Stimulated activated naive CD4-positive, alpha-beta T cell (primary cell): ENCODE measurements around the gene BSDC1.

Experiments
- DNase-seq, 6 experiments: peaks; one replicate each; lab custom pipeline; 2025; lab: John Stamatoyannopoulos, UW

BSDC1 gene

GRCh38 chr1:32393832-32394140 is 455 bp downstream of the BSDC1 start:
- peak in 1 of 6 experiments; percentile 57 for DNase-seq

DNA sequence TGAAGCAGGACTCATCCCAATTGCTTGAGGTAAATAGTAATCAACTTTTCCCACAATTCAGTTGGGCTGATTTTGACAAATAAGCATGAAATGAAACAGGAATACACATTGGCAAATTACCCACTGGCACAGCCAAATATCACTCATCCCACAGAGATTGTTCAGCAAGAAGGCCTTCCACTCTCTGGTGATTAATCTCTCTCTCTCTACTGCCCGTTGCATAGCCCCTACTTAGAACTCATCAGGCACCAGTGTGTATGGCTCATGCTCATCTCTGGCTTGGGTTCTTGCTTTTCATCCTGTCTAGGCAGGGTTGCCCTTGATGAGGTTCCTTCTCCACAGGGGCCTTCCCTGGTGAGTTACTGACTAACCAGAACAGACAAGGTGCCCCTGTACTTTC is 1.1 kb downstream of the BSDC1 start:
- DNase-seq = no peak

DNA sequence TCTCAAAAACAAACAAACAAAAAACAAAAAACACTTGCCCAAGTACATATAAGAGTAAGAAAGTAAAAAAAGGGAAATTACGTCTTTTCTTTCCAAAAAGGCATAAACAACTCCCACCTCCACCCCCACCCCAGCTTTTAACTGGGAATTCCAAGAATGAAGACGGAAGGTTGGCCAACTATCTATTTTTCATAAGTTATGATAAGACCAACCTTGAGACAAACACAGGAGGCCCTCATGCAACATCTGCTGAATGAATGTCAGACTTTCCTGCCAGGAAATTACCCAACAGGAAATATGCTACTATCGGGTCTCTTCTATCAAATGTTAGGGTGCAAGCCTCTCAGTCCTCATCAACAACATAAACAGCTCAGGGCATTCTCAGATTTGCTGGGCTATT is 1.9 kb downstream of the BSDC1 start:
- DNase-seq = no peak

DNA sequence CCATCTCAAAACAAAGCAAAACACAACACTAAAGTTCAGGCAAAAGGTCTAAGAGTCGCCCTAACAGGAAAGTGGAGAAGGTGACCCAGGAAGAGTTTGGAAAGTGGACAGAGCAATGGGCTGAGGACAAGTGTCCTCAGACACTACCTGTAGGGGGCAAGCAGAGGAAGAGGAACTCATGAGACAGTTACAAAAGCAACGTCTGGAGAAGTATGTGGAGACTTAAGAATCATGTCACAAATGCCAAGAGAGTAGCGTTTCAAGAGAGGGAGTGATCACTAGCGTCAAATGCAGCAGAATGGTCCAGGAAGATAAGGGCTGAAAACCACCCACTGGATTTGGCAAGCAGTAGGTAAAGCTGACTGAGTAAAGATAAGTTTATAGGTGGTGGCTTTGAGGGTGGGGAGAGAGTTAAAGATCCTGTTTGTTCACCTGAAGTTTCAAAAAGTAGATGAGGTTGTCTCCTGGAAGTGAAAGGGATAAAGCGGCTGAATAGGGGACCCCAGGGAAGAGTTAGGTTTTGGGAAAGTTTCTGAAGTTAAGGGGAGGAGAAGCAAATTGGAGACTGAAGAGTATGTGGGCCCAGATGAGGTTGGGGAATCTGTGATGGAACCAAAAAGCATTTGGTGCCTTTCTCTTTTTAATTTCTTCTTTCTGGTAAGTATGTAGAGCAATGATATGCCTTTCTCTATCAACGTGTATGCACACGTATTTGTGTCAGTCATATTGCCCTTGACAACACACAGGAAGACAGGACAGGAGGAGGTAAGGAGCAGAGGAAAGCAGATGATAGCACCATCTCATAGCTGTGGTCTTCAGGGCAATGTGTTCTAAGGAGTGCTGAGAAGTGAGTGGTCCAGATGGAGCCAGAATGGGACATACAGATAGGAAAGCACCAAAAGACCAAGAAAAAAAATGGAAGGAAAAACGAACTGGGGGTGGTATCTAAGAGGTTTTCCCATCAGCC is 3.1 kb downstream of the BSDC1 start:
- DNase-seq = no peak

DNA sequence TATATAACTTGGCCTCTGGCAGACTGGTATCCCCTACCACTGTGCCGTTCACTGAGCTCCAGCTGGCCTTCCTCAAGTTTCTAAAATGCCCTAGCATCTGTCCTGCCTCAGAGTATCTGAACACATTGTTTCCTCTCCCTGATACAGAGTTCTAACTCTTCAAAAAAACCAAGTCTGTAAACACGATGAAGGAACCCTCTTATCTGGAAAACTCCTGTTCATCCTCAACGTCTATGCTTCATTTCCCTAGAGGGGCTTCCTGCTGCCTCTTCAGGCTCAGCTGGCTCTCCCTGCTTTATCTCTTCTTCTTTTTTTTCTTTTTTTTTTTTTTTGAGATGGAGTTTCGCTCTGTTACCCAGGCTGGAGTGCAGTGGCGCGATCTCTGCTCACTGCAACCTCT is 5.6 kb downstream of the BSDC1 start:
- no peak for DNase-seq

DNA sequence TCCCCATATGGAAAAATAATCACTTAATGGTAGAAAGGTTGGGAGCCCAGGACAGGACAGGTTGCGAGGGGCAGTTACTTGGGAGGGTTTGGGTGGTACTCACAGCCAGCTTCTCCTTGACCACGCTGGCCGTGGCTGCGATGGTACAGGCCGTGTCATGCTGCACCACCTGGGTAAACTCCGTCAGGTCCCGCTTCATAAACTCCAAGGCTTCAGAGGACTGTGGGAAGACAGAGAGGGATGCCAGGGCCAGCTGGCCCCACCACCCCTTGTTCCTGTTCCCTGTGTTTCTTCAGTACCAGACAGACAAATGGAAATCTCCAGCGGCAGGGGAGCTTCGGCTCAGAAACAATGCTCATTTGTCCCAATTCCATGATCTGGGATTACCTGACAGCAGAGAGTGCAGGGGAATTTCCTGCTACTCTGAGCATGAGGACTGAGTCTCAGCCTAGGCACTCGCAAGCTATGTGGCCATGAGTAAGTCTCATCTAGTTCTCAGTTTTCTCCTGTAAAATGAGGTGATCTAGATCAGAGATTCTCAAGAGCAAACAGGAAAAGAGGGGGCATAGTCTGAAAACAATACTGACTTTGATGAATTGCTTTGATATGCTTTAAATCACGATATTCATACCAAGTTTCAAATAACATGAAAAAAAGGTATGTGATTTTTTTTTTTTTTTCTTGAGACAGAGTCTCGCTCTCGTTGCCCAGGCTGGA is 7.4 kb downstream of the BSDC1 start:
- DNase-seq = peak in 2 of 6 experiments; percentile 24 to 39

GRCh38 chr1:32380057-32380456 is 14.2 kb downstream of the BSDC1 start:
- no peak for DNase-seq

DNA sequence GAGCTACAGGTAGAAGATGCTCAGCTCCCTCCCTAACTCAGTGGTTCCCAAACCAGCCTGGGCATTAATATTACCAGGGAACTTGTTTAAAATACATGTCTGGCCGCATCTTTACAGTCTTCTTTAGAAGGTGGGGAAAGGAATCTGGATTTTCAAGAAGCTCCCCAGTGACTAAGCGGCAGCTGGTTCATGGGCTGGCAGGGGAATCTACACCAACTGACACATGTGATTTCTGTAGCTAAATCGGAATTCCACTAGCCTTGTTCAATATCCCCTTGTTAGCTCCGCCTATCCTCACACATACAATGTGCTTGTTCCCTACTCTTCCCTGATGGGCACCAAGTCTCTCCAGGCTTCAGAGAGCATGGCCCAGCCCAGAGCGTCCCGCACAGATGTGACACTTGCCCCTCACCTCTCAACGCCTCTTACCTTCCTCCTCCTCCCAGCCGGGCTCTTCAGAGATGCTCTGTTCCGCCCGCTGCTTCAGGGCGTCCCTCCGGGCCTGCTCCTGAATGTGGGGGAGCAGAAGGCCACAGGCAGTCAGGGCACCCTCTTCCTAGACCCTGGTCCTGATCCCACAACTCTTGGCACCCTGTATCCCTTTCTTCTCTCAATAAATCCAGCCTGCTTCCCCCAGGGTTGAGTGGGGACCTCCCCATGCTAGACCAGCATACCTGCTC is 16.6 kb downstream of the BSDC1 start:
- DNase-seq = no peak

GRCh38 chr1:32376199-32376598 is 18.0 kb downstream of the BSDC1 start:
- no peak for DNase-seq

GRCh38 chr1:32373996-32374592 is 20.1 kb downstream of the BSDC1 start:
- DNase-seq = no peak

GRCh38 chr1:32372149-32372756 is 22.0 kb downstream of the BSDC1 start:
- peak; percentile 13 to 72 (median 58) for DNase-seq

DNA sequence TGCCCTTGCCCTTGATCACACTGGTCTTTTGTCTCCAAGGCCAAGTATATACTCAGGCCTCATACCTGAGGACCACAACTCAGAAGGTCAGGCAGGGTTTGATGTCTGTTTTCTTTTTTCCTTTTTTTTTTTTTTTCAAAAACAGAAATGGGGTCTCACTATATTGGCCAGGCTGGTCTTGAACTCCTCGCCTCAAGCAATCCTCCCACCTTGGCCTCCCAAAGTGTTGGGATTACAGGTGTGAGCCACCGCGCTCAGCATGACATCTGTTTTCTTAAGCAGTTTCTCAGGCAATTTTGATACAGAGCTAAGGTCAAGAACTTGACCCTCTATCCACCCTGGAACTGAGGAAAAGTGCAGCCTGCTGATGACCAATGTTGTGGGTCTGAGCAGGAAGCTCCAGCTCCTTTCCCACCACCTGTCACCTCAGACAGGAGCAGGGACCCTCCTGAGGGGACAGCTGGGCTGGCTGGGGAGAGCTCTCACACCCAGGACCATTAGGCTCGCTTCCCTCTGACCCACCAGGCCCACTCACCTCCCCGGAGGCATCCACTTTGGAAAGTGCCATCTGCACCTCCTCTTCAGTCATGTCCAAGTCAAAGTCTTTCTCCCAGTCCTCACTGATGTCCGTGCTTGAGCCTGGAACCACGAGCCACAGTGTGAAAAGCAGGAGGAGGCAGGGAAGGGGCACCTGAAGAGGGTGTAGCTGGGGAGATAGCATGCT is 26.2 kb downstream of the BSDC1 start:
- DNase-seq = no peak

DNA sequence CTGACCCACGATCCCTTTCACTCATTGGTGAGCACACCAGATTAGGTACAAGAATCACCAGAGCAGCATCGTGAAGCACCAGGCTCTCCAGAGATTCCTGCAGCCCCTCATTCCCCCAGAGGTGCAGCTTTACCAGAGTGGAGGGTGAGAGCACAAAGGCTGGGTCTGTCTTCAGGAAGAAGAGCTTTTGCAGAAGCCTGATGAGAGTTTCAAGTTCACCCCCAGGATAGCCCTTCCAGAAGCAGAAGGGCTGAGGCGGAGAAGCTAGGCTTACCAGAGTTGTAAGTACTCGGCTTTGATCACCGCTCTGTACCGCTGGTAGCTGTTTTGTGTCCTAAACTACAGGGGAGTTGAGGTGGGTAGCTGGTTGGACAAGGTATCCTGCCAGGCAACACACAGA is 28.8 kb downstream of the BSDC1 start:
- DNase-seq = no peak

DNA sequence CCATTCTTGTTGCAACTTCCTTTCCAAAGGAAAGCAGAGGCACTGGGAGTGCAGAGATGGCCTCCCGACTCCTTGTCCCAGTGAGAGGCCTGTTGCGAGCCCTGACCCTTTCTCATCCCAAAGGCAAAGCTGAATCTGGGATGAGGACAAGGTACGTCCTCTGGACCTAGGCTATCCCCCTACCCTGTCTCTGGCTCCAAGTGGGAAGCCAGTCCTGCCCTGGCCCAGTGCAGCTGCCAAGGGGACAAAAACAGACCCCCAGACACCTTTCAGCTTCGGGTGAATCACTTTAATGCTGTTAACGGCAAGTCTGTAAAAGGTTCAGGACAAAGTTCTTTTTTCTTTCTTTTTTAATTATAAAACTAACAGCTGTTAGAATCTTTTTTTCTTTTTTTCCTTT is 29.4 kb downstream of the BSDC1 start:
- no peak for DNase-seq

DNA sequence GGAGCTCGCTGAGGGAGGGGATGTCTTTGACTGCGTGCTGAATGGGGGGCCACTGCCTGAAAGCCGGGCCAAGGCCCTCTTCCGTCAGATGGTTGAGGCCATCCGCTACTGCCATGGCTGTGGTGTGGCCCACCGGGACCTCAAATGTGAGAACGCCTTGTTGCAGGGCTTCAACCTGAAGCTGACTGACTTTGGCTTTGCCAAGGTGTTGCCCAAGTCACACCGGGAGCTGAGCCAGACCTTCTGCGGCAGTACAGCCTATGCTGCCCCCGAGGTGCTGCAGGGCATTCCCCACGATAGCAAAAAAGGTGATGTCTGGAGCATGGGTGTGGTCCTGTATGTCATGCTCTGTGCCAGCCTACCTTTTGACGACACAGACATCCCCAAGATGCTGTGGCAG is 30.5 kb downstream of the BSDC1 start:
- DNase-seq = no peak

- DNase-seq = no peak
Observed at GRCh38 chr1:32362474-32363313, 31.5 kb downstream of the BSDC1 start, which contains the start of the genes FAM229A and TSSK3. Gene FAM229A, minus strand, starts transcription at chr1:32362485. Its CDS starts 394 bp downstream, at chr1:32362091. Gene TSSK3, plus strand, starts transcription at chr1:32362539. Its CDS starts 163 bp downstream, at chr1:32362702.

DNA sequence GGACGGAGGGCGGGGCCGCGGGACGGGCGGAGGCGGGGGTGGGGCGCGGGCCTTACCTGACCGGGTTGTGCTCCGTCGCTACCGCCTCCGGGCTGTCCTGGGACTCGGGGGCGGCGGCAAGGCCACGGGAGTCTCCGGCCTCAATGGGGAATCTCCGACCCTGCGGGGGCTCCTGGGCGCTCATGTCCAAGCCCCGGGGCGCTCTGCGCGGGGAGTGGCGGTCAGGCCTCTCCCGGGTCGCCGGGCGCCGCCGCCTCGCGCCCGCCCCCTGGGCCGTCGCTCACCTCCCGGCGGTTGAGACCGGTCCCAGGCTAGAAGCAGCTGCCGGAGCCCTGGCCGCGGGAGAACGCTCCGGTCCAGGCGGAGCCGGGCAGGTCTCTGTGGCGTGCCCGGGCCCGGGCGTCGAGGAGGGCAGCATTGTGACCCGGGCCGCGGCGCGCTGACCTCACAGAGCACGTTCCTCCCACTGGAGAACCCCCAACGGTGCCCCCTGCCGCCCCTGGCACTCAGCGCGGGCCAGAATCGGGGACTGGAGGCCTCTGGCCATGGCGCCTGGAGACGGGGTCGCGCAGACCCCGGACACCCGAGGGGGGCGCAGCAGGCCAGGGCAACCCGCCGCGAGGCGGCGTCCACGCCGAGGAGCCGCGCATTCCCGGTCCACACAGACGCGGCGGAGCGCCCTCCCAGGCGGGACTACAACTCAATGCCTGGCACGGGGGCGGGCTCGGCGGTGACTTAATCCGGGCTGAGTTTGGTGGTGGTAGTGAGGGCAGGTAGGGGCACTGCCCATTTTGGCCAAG is 32.4 kb downstream of the BSDC1 start:
- peak in 4 of 6 experiments; percentile 17 to 36 (median 26) for DNase-seq

GRCh38 chr1:32361308-32361673 is 33.0 kb downstream of the BSDC1 start:
- DNase-seq = peak in 1 of 6 experiments; percentile 21

DNA sequence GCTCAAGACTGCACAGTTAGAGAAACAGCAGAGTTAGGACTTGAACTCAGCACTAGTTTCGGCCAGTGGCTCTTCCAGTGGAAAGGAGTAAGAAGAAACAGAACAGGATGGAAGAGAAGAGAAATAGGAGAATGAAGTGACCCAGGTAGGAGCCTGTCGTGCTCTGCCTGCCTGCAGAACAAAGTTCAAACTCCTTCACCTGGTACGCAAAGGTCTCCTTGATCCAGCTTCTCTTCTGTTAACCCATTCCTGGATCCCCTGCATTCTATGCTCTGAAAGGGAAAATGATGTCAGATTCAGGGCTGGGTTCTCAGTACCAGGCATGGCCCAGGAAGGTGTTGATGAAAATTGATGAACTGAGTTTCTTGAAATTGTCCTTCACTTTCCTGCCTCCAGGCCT is 35.8 kb downstream of the BSDC1 start:
- DNase-seq = no peak
